ENCODE data around the gene FABP2. TPM values are rescaled to one million over a fixed set of nuclear protein-coding genes. Genes with fewer than 3 reads are reported as not detected.
"Not testable (repeated sequence)": the region's sequence is repeated elsewhere in the genome, so short reads cannot be mapped to it uniquely, and the experiment has no call there.

The FABP2 gene
- polyA plus RNA-seq (not detected in 2 replicates), polyA minus RNA-seq (not detected in 2 replicates)

GRCh38 chr4:119321921-119322687 lies at the start of gene FABP2:
Gene FABP2, minus strand, starts transcription at chr4:119322138. Its CDS starts 36 bp downstream, at chr4:119322102.
- Histone ChIP-seq H4K20me1 (ENCODE audit: insufficient read depth) (no peaks in the 10 kb centered on the region), H3K9me2 (ENCODE audit: insufficient read depth, low read length) (no peaks in the 10 kb centered on the region), H3K4me3 (ENCODE audit: low read length) (no peak within 1 kb of the TSS), H3K9ac (ENCODE audit: low read length) (no peak within 1 kb of the TSS), H3K27ac (ENCODE audit: low read length) (no peak within 1 kb of the TSS), H3K9me3 (ENCODE audit: low read length) (no peaks in the 10 kb centered on the region), H3F3A (ENCODE audit: insufficient read depth, low read length, poor library complexity, severe bottlenecking) (no peaks in the 10 kb centered on the region), H3K27me3 (ENCODE audit: insufficient read depth, low read depth, low read length) (no peaks in the 10 kb centered on the region), H2AFZ (ENCODE audit: low read depth, low read length) (no peak within 1 kb of the TSS), H3K36me3 (ENCODE audit: insufficient read depth, low read length) (no peaks in the 10 kb centered on the region), H3K4me2 (ENCODE audit: low read length) (no peak within 1 kb of the TSS), H3K79me2 (replicated peaks; ENCODE audit: insufficient read depth, low read length) (no peaks in the 10 kb centered on the region)
- no peak for TF ChIP-seq EZH2 (IDR thresholded peaks at IDR 0.05; ENCODE audit: borderline replicate concordance, insufficient read depth, low read length, poor library complexity, severe bottlenecking)
- TF ChIP-seq MXI1 (conservative IDR thresholded peaks at IDR 0.05; ENCODE audit: poor library complexity, severe bottlenecking): no peak
- TF ChIP-seq RAD21 (conservative IDR thresholded peaks at IDR 0.05): no peak
- TF ChIP-seq, protein P1, sequence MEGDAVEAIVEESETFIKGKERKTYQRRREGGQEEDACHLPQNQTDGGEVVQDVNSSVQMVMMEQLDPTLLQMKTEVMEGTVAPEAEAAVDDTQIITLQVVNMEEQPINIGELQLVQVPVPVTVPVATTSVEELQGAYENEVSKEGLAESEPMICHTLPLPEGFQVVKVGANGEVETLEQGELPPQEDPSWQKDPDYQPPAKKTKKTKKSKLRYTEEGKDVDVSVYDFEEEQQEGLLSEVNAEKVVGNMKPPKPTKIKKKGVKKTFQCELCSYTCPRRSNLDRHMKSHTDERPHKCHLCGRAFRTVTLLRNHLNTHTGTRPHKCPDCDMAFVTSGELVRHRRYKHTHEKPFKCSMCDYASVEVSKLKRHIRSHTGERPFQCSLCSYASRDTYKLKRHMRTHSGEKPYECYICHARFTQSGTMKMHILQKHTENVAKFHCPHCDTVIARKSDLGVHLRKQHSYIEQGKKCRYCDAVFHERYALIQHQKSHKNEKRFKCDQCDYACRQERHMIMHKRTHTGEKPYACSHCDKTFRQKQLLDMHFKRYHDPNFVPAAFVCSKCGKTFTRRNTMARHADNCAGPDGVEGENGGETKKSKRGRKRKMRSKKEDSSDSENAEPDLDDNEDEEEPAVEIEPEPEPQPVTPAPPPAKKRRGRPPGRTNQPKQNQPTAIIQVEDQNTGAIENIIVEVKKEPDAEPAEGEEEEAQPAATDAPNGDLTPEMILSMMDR (IDR thresholded peaks at IDR 0.05; ENCODE audit: poor library complexity, severe bottlenecking): no peak
- TF ChIP-seq TAF1 (IDR thresholded peaks at IDR 0.05; ENCODE audit: low read depth): no peak

DNA sequence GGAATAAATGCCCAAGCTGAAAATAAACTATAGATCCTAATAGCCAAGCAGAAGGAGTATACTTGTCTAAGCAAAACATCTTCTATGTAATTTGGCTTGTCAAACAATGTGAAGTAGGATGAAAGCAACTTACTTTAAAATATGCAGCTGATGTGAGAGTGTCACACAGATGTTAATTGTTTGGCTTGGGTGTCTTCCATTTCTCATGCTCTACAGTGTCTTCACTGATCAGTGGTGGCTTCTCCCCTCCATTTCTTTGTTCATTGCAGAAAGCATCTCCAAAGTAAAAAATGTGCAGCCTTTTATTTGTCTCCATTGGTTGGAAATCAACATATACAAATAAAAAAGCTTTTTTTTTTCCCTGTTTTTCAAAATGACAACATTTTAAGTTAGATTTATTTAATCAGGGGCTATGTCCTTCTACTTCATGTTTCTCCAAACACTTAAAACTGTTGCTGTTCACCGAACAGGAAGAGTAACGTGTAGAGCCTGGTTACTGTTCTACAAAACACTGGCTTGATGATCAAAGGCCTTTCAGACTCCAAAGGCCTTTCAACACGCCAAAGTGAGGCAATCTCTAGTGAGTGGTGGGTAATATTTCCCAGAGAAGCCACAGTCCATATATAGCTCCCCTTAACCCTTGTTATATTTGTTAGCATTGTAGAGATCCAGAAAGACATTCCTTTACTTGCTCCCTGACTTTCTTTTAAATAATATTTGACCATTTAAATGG lies 49.2 kb upstream of the FABP2 start:
- not testable (repeated sequence) for H3K27ac ChIP-seq (ENCODE audit: low read length); H3K36me3 ChIP-seq (ENCODE audit: insufficient read depth, low read length); H3K27me3 ChIP-seq (ENCODE audit: insufficient read depth, low read depth, low read length); H3K4me3 ChIP-seq (ENCODE audit: low read length); H3K9me3 ChIP-seq (ENCODE audit: low read length); H3K9ac ChIP-seq (ENCODE audit: low read length); H3F3A ChIP-seq (ENCODE audit: insufficient read depth, low read length, poor library complexity, severe bottlenecking); H2AFZ ChIP-seq (ENCODE audit: low read depth, low read length); H3K4me2 ChIP-seq (ENCODE audit: low read length); H4K20me1 ChIP-seq (ENCODE audit: insufficient read depth); H3K79me2 ChIP-seq (replicated peaks; ENCODE audit: insufficient read depth, low read length); H3K9me2 ChIP-seq (ENCODE audit: insufficient read depth, low read length)

- H3K79me2 ChIP-seq (replicated peaks; ENCODE audit: insufficient read depth, low read length); H3K9me2 ChIP-seq (ENCODE audit: insufficient read depth, low read length); H3K4me2 ChIP-seq (ENCODE audit: low read length); H3K9me3 ChIP-seq (ENCODE audit: low read length); H3K4me3 ChIP-seq (ENCODE audit: low read length); H3K9ac ChIP-seq (ENCODE audit: low read length); H3K27me3 ChIP-seq (ENCODE audit: insufficient read depth, low read depth, low read length); H2AFZ ChIP-seq (ENCODE audit: low read depth, low read length); H3K27ac ChIP-seq (ENCODE audit: low read length); H4K20me1 ChIP-seq (ENCODE audit: insufficient read depth); H3K36me3 ChIP-seq (ENCODE audit: insufficient read depth, low read length); H3F3A ChIP-seq (ENCODE audit: insufficient read depth, low read length, poor library complexity, severe bottlenecking): not testable (repeated sequence)
Measured at GRCh38 chr4:119370392-119370791, 48.5 kb upstream of the FABP2 start.

DNA sequence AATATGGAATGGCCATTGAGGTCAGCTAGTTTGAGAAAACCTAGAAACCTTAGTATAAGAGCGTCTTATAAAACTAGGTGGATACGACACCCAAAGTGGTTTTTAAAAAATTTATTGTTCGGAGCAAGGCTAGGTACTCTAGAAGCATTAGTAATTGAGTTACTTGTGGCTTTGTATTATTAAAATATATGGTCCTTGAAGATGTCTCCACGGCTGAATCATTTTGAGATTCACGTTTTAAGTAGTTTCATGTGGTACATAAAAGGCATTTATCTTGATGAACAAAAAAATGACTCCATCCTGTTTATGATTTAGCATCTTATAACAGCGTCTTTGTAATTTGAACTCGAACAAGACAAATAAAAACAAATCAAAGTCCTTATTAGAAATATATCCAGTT lies 44.9 kb upstream of the FABP2 start:
- H3K4me2 ChIP-seq (ENCODE audit: low read length); H3K9me2 ChIP-seq (ENCODE audit: insufficient read depth, low read length); H4K20me1 ChIP-seq (ENCODE audit: insufficient read depth); H3K36me3 ChIP-seq (ENCODE audit: insufficient read depth, low read length); H3F3A ChIP-seq (ENCODE audit: insufficient read depth, low read length, poor library complexity, severe bottlenecking); H3K9ac ChIP-seq (ENCODE audit: low read length); H3K79me2 ChIP-seq (replicated peaks; ENCODE audit: insufficient read depth, low read length); H3K27ac ChIP-seq (ENCODE audit: low read length); H2AFZ ChIP-seq (ENCODE audit: low read depth, low read length); H3K27me3 ChIP-seq (ENCODE audit: insufficient read depth, low read depth, low read length); H3K4me3 ChIP-seq (ENCODE audit: low read length); H3K9me3 ChIP-seq (ENCODE audit: low read length): not testable (repeated sequence)

GRCh38 chr4:119364203-119364602 lies 42.3 kb upstream of the FABP2 start:
- H3K79me2 ChIP-seq (replicated peaks; ENCODE audit: insufficient read depth, low read length); H2AFZ ChIP-seq (ENCODE audit: low read depth, low read length); H4K20me1 ChIP-seq (ENCODE audit: insufficient read depth); H3K9ac ChIP-seq (ENCODE audit: low read length); H3K4me2 ChIP-seq (ENCODE audit: low read length); H3K36me3 ChIP-seq (ENCODE audit: insufficient read depth, low read length); H3K9me2 ChIP-seq (ENCODE audit: insufficient read depth, low read length); H3K9me3 ChIP-seq (ENCODE audit: low read length); H3K4me3 ChIP-seq (ENCODE audit: low read length); H3F3A ChIP-seq (ENCODE audit: insufficient read depth, low read length, poor library complexity, severe bottlenecking); H3K27ac ChIP-seq (ENCODE audit: low read length); H3K27me3 ChIP-seq (ENCODE audit: insufficient read depth, low read depth, low read length): not testable (repeated sequence)

DNA sequence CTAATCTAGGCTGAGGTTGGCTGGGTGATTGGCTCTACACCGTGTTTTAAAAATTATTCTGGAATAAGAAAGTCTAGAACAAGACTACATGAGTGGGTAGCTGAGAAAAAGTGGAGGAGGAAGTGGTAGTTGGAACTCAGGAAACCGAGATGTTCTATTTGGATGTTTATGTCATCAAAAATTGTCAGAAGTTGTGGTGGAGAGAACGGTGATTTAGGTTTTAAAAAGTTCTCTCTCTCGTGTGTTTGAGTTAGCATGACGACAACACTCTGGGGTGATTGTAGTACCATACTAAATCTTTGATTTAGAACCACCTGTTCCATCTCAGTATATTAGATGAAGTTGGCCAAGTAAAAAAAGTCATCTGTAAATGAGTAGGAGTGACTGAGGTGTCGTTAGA lies 41.4 kb upstream of the FABP2 start:
- not testable (repeated sequence) for H3K27ac ChIP-seq (ENCODE audit: low read length); H3K9me3 ChIP-seq (ENCODE audit: low read length); H3K4me3 ChIP-seq (ENCODE audit: low read length); H2AFZ ChIP-seq (ENCODE audit: low read depth, low read length); H4K20me1 ChIP-seq (ENCODE audit: insufficient read depth); H3K9me2 ChIP-seq (ENCODE audit: insufficient read depth, low read length); H3K27me3 ChIP-seq (ENCODE audit: insufficient read depth, low read depth, low read length); H3K9ac ChIP-seq (ENCODE audit: low read length); H3K36me3 ChIP-seq (ENCODE audit: insufficient read depth, low read length); H3K79me2 ChIP-seq (replicated peaks; ENCODE audit: insufficient read depth, low read length); H3F3A ChIP-seq (ENCODE audit: insufficient read depth, low read length, poor library complexity, severe bottlenecking); H3K4me2 ChIP-seq (ENCODE audit: low read length)
